GM19463 (cell line): Measurements from ENCODE around the gene BATF2.
"Not testable (repeated sequence)": the region's sequence is repeated elsewhere in the genome, so short reads cannot be mapped to it uniquely, and the experiment has no call there.

Experiments used
- ATAC-seq: cut with Tn5 transposase; IDR thresholded peaks from one replicate; pipeline ENCODE4 v1.9.1; 2021; ENCODE audit warnings: mild to moderate bottlenecking, moderate library complexity; ENCODE audit not compliant: unreplicated experiment

Gene BATF2, protein sequence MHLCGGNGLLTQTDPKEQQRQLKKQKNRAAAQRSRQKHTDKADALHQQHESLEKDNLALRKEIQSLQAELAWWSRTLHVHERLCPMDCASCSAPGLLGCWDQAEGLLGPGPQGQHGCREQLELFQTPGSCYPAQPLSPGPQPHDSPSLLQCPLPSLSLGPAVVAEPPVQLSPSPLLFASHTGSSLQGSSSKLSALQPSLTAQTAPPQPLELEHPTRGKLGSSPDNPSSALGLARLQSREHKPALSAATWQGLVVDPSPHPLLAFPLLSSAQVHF

DNA sequence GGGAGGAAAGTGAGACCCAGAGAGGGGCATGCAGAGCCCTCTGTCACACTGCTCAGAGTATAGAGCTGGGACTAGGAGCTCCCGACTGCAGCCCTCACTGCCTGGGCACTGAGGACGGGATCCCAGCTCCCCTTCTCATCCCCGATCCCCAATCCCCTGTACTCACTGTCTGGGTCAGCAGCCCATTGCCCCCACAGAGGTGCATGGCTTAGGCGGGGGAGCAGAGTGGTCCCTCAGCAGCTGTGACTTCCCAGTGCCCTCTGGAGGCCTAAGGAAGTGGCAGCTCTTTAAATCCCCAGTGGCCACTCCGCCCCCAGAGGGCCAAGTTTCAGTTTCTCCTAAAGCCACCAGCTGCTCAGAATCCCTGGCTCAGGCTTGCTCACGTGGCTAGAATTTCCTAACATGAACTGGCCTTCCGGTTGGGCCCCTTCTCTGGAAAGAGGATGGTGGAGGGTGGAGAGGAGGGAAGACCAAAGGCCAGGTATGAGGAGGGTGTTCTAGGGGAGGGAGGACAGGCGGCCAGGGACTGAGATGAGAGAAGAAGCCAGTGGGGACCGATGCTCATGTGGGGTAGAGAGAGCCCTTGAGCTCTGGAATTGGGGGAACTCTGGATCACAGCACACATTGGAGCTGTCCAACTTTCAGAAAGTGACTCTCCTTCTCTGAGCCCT is at the start of gene BATF2:
Gene BATF2 (minus strand): TSS at position 262 of the 671 bp plus-strand sequence. CDS start 57 bp downstream, at position 205.
- ATAC-seq: no peak

DNA sequence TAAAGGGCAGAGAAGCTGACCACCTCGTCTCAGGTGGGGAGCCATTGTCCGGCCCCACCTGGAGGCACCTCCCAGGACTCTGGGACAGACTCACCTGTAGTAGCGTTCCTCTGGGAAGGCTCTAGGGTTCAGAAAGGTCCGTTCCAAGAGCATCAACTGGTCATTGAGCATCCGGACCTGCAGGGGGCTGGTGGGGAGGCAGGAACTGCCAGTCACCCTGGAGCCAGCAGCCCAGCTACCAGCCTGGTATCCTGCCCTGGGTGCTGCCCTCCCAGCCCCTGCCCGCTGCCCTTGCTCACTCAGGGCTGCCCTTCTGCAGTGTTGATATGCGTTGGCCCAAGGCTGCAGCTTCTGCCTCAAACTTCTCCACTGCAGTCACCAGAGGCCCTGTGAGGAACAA is 49.0 kb upstream of the BATF2 start:
- no peak for ATAC-seq

DNA sequence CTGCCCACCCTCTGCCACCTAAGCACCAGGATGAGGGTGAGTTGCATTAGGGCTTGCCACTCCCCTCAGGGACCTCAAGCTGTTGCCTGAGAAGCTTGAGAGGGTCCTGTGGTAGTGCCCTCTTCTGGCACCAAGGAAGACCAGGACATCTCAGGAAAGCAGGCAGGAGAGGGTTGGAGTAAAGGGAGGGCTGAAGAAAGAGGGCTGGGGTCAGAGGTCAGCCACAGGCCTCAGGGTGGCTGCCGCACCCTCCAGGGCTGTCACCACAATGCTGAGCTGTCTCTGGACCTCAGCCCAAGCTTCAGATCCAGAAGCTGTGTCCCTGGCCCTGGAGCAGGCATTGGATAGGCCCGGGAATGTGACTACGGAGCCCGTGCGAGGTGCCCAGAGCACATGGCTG is 48.3 kb upstream of the BATF2 start:
- ATAC-seq: no peak

DNA sequence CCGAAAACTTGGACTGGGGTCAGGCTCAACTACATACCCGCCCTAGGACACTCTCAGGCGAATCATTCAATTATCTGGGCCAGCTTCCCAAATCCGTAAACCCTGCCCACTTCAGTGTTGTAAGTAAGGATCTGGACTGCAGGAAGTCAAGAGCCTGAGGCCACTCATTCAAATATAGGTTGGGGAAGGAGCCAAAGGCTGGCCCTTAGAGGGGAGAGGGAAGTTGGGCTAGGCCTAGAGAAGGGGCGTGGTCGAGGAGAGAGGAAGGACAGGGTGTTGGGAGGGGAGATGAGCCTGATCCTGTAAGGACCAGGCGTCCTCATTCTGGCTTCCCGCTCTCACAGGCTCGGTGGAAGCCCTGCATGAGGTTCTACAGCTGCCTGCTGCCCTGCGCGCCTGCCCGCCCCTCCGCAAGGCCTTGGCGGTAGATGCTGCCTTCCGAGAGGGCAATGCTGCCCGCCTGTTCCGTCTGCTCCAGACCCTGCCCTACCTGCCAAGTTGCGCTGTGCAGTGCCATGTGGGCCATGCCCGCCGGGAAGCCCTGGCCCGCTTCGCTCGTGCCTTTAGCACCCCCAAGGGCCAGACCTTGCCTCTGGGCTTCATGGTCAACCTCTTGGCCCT is 47.2 kb upstream of the BATF2 start:
- ATAC-seq: no peak

DNA sequence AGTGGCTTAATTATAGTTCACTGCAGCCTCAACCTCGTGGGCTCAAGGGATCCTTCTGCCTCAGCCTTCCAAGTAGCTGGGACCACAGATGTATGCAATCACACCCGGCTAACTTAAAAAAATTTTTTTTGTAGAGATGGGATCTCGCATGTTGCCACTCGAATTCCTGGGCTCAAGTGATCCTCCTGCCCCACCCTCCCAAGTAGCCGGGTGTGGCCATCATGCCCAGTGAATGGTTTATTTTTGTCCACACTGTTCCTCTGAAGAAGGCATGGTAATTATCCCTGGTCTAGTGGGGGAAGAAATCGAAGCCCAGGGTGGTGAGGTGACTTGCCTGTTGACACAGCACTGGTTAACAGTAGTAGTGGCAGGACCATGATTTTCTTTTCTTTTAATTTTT is 46.1 kb upstream of the BATF2 start:
- no peak for ATAC-seq

DNA sequence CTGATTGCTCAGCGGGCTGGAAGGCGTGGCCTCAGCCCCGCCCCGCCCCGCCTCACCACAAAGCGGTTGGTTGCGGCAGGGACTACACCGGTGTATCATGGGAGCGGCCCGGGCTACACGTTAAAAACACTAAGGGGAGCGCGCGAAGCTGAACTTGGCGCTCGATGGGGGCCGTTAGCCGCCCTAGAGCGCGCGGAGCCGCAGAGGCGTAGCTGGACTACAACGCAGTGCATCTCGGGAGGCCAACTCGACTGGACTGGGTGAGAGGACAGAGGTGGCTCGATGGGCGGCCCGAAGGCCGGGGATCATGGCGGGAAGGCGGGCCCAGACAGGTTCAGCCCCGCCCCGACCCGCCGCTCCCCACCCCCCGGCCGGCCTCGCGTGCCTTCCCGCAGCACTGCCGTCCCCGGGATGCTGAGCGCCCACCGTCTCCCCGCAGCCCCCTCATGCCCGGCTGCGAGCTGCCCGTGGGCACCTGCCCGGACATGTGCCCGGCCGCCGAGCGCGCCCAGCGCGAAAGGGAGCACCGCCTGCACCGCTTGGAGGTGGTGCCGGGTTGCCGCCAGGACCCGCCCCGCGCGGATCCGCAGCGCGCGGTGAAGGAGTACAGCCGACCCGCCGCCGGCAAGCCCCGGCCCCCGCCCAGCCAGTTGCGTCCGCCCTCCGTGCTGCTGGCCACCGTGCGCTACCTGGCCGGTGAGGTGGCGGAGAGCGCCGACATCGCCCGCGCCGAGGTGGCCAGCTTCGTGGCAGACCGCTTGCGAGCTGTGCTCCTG is 44.3 kb upstream of the BATF2 start, which contains the start of gene SAC3D1:
Gene SAC3D1 (plus strand): TSS at position 364 of the 776 bp plus-strand sequence. CDS start 83 bp downstream, at position 447.
- ATAC-seq: peak; percentile 91

DNA sequence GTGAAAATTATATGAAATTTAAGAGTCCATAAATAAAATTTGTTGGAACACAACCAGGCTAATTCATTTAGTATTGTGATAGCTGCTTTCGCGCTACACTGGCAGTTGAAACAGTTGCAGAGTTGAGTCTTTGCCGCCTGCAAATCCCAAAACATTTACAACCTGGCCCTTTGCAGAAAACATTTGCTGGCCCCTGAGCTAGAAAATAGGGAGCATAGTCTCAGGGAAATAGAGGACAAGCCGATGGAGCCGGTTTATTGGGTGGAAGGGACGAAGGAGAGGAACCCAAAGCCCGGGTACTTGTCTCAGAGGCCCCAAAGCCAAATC is 43.7 kb upstream of the BATF2 start:
- no peak for ATAC-seq

DNA sequence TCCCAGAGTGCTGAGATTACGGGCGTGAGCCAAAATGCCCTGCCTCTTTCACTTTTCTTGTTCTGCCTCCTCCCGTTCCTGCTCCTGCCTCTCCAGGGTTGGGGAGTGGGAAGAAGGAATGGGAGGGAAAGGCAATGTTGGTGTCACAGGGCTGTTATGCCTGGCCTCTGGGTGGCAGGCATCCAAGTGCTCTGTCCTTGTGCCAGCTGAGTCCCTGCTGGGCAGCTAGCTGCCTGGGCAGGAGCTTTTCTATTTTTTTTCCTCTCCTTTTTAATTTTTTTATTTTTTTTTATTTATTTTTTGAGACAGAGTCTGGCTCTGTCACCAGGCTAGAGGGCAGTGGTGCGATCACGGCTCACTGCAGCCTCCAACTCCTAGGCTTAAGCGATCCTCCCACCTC is 40.2 kb upstream of the BATF2 start:
- ATAC-seq: no peak

DNA sequence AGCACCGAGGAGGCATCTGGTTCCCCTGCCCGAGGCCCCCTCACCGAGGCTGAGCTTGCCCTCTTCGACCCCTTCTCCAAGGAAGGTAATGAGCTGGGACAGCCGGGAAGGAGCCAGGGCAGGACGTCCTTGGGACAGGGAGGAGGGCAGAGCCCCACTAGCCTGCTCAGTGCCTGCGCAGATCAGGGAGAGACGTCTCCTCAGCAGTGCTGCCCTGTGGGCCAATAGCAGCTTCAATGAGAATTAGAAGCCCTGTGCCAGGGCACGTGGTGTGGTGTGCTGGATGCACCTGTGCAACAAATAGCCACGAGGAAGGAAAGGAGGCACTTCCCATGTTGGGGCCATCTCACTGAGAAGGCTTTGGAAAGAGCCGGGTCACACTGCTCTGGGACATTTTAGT is 38.8 kb upstream of the BATF2 start:
- ATAC-seq: no peak

DNA sequence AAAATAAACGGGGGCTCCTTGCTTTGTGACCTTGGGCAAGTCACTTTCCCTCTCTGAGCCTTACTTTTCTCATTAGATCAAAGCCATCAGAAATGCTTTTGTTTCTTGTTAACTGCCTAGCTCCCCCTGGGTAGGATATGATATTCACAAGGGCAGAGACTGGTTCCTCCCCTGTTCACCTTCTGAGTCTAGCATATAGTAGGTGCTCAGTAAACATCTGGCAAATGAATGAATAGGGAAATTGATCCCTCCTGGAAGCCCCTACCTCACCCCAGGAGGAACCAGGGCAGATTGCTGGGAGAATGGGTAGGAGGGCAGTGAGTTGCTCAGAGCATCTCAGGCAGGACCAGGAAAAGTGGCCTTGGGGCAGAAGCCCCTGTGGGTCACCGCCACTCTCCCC is 37.7 kb upstream of the BATF2 start:
- no peak for ATAC-seq

DNA sequence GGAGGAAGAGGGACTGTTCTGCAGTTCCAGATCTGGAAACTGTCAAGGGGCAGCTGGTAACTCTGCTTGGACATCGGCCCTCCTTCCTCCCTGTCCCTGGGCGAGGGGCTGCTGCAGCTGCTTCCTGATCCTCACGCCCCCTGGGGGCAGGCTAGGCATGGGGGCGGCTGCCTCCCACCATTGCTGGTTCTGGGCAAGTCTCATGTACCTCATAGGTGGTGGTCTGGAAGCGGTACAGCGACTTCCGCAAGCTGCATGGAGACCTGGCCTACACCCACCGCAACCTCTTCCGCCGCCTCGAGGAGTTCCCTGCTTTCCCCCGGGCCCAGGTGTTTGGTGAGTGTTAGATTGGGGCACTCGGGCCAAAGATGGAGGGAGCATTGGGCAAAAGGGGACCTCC is 35.4 kb upstream of the BATF2 start:
- ATAC-seq: no peak

DNA sequence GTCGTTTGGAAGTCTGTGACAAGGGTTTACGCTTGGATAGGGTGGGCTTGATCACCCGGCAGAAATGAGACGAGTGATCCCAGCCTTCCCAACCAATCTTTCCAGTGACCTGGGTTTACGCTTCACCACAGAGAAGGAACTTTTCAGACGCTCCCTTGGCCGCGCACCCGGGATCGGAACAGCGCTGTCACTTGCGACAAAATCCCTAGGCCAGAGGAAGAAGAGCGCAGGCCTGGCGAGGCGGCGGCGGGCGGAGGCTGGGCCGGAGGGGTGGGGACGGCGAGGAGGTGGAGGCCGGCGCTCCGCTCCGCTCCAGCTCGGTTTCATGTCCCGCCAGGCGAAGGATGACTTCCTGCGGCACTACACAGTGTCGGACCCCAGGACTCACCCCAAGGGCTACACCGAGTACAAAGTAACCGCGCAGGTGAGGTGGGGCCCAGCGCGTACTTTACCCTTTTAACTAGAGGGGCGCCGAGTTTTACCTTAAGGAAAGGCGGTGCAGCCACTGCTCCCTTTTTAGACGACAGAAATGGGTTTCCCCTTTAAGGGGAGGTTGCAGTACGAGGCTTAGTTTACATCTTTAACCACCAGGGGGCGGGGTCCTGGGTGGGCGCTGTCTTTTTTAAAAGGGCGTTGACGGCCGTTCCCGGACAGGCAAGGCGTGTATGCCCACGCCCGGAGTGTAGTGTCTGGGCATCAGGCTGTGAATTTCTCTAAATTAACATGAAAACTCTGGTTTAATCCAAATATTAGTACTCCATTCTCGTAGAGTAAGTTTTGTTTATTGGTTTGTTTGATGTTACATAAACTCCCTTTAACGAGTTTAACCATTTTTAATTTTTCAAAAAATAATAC is 30.7 kb upstream of the BATF2 start, which contains the start of gene SNX15:
Gene SNX15 (plus strand): TSS at position 227 of the 855 bp plus-strand sequence. CDS start 99 bp downstream, at position 326.
- peak; percentile 81 for ATAC-seq

DNA sequence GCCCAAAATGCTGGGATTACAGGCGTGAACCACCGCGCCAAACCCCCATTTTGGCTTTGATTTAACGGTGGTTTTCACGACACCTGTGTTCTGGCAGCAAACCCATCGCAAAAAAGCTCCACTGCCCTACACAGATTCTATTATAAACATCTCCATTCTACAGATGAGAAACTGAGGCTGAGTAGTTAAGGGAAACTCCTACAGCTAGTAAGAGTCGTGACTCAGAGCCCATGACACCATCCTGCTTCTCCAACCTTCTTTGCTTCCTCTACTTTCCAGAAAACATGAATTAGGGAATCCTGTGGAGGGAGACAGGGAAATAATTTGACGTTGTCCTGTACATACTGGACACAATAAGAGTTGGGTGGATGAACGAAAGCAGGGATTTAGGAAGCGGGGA is 30.0 kb upstream of the BATF2 start:
- no peak for ATAC-seq

DNA sequence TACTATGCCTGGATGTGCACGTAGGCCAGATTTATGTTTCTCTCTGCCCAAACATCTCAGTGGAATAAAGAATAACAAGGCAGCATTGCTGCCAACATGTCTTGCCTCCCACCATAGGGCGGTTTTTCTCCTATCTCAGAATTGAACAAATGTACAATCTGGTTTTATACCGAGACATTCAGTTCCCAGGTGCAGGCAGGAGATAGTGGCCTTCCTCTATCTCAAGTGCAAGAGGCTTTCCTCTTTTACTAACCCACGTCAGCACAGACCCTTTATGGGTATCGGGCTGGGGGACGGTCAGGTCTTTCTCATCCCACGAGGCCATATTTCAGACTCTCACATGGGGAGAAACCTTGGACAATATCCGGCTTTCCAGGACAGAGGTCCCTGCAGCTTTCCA is 26.7 kb upstream of the BATF2 start:
- not testable (repeated sequence) for ATAC-seq

DNA sequence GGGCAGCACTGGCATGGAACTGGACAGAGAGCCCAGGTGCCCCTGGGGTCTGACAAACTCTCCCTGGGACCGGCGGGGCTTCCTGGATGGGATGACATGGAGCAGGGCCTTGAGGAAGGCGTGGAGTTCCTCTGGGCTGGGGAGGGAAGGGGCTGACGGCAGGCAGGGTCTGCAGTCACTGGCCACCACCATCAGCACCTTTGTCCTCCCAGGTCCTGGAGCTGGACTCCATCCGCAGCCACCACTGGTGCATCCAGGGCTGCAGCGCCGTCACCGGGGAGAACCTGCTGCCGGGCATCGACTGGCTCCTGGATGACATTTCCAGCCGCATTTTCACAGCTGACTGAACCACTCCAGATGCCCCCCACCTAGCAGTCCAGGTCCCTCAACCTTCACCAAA is 24.7 kb upstream of the BATF2 start:
- no peak for ATAC-seq

DNA sequence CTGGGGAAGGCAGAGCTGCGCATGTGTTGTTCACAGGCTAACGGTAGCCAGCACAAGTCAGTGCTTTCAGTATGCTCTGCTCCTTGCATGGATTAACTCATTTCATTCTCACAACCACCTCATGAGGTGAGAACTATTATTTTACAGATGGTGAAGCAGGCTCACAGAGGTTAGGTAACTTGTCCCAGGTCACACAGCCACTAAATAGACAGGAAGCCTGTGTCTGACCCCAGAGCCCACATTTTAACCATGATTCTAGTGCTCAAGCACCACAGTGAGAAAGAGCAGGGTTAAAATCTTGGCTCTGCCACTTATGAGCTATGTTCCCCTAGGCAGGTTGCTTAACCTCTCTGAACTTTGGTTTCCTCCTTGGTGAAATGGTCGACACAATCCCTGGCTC is 24.2 kb upstream of the BATF2 start:
- no peak for ATAC-seq

DNA sequence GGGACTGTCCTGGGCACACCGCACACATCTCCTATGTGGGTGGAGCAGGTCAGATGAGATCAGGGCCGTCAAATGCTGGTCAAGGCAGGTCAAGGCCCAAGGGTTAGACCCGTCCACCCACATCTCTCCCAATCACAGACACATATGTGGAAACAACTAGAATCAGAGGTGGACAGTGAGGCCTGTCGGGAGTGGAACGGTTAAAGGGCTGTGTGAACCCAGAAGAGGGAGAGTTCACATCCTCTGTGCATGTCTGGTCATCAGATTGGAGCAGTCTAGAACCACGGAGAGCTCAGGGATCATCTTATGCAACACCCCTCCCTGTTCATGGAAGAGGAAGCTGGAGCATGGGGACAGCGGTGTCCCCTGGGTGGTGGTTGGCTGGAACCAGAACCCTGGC is 23.1 kb upstream of the BATF2 start:
- no peak for ATAC-seq

DNA sequence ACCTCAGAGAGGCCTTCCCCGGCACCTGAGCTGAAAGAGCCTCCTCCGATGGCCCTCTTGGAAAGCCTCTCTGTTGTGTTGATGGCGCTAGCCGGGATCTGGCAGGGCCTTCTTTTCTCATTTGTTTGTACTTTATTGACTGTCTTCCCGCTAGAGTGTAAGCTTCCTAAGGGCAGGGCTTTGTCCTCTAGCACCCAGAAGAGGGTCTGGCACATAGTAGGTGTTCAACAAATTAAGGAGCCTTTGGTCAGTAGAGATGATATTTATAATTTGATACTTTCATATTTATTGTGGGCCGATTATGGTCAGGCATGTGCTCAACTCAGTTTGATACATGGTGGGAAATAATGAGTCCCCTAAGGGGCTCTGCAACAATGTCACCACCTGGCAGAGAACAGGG is 21.2 kb upstream of the BATF2 start:
- ATAC-seq: no peak

DNA sequence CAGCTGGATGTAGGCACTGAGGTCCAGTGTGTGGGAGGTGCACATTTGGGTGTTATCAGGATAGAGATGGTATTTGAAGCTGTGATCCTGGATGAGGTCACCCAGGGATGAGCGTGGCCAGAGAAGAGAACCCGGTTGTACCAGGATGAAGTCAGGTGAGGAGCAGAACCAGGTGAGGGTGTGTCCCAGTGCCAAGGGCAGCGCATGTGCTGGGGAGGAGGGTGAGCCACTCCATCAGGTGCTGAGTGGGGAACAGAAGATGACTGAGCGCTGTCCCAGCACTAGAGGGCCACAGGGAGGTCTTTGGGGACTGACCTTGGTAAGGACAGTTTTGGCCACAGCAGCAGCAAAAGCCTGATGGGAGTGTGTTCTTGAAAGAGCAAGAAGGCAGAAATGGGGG is 19.9 kb upstream of the BATF2 start:
- no peak for ATAC-seq

DNA sequence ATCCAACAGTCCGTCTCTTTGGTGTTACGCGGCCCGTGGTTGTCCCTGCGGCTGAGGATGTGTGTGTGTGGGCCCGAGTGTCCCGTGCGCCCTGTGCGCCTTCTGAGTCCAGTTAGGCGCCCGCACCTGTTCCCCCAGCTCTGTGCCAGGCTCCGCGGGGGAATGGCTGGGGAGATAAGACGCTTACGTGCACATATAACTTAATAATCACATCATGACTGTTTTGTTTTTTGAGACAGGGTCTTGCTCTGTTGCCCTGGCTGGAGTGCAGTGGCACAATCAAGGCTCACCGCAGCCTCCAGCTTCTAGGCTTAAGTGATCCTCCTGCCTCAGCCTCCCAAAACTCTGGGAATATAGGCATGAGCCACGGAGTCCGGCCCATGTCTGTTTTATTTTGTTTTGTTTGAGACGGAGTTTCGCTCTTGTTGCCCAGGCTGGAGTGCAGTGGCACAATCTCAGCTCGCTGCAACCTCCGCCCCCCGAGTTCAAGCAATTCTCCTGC is 18.0 kb upstream of the BATF2 start:
- ATAC-seq: no peak
